Vein endothelial cell (primary cell): ENCODE results near the gene ALDH3A1. TPM values are rescaled to one million over a fixed set of nuclear protein-coding genes. Genes with fewer than 3 reads are reported as not detected.

ENCODE experiments used
- total RNA-seq: library from RNA; depleted of rRNA; stranded (reverse); fragments of >200 nt; gene quantifications from 2 replicates; pipeline ENCODE4 v1.2.3, GENCODE V29; 2012

ALDH3A1 gene
- 0.48 and 0.65 TPM in 2 replicates for total RNA-seq

GRCh38 chr17:19747829-19748806 is at the start of gene ALDH3A1:
Gene ALDH3A1 (minus strand): TSS chr17:19748298. CDS start chr17:19745129, 3,169 bp downstream.

DNA sequence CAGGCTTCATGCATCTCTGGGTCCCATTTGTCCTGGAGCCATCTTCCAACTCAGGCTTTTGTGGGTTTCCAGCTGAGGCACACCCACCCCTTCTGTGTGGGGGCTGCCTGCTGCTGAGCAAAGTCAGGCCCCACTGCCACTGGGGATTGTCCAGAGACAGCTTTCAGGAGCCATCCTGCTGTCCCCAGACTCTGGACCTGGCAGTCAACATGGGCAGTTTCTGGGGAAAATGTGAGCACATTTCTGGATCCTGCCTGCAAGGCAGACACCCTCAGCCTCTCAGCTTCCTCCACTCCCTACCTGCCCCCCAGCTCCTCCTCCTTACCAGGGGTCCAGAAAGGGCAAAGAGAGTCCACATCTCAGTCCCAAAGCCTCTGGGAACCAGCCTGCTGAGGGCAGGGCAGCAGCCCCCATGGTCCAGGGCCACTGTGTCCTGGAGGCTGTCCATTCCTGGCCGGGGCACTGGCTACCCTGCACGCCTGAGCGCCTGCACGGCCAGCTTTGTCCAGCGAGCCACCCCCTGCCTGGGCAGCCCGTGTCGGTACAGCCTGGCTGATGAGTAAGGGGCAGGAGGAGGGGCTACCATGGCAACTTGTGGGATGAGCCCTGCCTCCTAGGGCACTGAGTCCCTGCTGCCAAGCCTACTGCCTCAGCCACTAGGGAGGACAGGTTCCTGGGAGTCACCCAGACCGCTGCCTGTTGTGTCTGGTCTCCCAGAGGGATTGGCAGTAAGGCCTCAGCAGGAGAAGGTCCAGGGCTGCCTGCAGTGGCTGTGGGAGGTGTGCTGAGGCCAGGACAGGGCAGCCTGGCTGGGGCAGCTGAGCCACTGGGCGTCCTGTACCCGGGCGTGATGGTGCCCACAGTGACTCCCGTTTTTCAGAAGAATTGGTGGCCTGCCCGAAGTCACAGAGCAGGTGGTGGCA is 31.7 kb downstream of the ALDH3A1 start, which contains the start of gene SLC47A2:
SLC47A2 (minus strand) TSS at position 477 of the 923 bp plus-strand sequence; CDS start at position 448, 29 bp downstream.

Other genes starting within 250 kb of the ALDH3A1 start
- 0.33 and 3.2 TPM in 2 replicates for gene SLC47A1, start 214.4 kb downstream of the ALDH3A1 start, total RNA-seq
- gene ALDH3A2, start 99.5 kb downstream of the ALDH3A1 start, total RNA-seq = 31.2 and 32.3 TPM in 2 replicates
- not detected in 2 replicates for gene SLC47A2, start 31.7 kb downstream of the ALDH3A1 start, total RNA-seq
- 16.7 and 20.3 TPM in 2 replicates for gene ULK2, start 119.6 kb upstream of the ALDH3A1 start, total RNA-seq
- gene AKAP10, start 229.5 kb upstream of the ALDH3A1 start, total RNA-seq = 20.3 and 21.1 TPM in 2 replicates